NK-92 (cell line): ENCODE data around the gene GALNTL6.

Source experiments
- DNase-seq: peaks from one replicate; lab custom pipeline; 2025; ENCODE audit not compliant: unreplicated experiment; lab: John Stamatoyannopoulos, UW

The GALNTL6 gene

DNA sequence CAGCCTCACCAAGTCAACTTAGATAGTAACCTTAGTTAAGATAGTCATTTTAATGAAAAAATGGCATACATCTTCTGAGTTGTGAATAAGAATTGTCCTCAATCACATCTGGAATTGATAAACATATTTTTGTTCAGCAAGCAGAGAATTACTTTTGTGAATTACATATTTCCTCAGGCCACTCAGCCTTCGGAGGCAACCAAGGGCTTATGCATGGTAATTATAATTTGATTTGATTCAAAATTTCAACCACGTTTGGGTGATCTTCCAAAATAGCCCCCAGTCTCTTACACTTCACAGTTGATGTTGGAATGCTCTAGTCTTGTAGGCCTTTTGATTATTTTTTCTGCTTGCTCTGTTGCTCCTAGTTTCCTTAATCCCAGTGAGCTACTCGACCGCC, 63.4 kb downstream of the GALNTL6 start:
- no peak for DNase-seq

GRCh38 chr4:171880136-171880535, 66.9 kb downstream of the GALNTL6 start:
- DNase-seq, result no peak

GRCh38 chr4:171889681-171890080, 76.5 kb downstream of the GALNTL6 start:
- DNase-seq, result no peak

- DNase-seq, result no peak
Observed at GRCh38 chr4:171891038-171891437, 77.8 kb downstream of the GALNTL6 start.

GRCh38 chr4:171896426-171896825, 83.2 kb downstream of the GALNTL6 start:
- DNase-seq, result no peak

- DNase-seq, result no peak
Observed at GRCh38 chr4:171919314-171919713, 106.1 kb downstream of the GALNTL6 start.

- DNase-seq, result no peak
Observed at GRCh38 chr4:171920901-171921300, 107.7 kb downstream of the GALNTL6 start.

GRCh38 chr4:171924746-171925376, 111.7 kb downstream of the GALNTL6 start:
- no peak for DNase-seq

DNA sequence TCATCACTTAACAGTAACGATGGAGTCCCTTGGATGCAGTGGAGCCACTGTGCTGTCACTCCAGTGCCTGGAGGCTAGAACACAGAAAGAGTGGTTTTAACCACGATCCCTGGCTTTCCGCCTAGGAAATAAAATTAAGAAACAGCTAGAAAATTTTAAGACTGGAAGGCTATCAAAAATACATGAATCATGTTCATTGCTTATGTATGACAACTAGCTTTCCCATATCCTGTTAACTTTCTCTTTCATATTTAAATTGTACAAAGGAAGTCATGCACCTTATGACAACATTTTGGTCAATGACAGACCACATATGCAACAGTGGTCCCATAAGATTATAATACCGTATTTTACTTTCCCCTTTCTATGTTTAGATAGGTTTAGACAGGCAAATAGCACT, 115.1 kb downstream of the GALNTL6 start:
- DNase-seq, result no peak

GRCh38 chr4:171929477-171929876, 116.3 kb downstream of the GALNTL6 start:
- DNase-seq, result no peak

- DNase-seq, result no peak
Observed at GRCh38 chr4:171929907-171930306, 116.7 kb downstream of the GALNTL6 start.

DNA sequence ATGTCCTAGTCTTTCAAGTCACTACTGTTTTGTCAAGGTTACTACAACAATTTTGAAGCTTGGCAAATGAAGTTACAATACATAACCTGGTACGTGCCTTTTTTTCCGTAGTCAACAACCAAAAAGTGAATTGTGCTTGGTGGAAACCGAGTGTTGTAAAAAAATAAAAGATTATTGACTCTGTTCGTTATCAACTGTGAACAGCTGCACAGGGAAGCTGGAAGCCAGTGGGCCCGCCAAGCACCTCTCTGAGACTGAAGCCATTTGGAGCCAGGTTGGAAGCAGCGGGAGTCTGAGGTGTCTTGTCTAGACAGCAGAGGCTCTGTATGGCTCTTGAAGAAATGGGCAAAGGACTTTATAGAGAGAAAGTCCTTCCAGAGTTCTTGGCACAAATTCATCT, 119.0 kb downstream of the GALNTL6 start:
- DNase-seq, result no peak

GRCh38 chr4:171940656-171941055, 127.5 kb downstream of the GALNTL6 start:
- no peak for DNase-seq

GRCh38 chr4:171947400-171947799, 134.2 kb downstream of the GALNTL6 start:
- no peak for DNase-seq

- no peak for DNase-seq
Observed at GRCh38 chr4:171948038-171948437, 134.8 kb downstream of the GALNTL6 start.

DNA sequence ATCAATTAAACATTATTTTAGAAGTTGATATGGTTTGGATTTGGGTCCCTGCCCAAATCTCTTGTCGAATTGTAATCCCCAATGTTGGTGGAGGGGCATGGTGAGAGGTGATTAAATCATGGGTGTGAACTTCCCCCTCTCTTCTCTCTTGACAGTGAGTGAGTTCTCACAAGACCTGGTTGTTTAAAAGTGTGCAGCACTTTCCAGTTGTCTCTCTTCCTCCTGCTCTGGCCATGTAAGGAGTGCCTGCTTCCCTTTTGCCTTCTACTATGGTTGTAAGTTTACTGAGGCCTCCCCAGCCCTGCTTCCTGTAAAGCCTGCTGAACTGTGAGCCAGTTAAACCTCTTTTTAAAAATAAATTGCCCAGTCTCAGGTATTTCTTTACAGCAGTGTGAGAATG, 141.4 kb downstream of the GALNTL6 start:
- DNase-seq, result no peak

GRCh38 chr4:171956678-171957077, 143.5 kb downstream of the GALNTL6 start:
- no peak for DNase-seq

DNA sequence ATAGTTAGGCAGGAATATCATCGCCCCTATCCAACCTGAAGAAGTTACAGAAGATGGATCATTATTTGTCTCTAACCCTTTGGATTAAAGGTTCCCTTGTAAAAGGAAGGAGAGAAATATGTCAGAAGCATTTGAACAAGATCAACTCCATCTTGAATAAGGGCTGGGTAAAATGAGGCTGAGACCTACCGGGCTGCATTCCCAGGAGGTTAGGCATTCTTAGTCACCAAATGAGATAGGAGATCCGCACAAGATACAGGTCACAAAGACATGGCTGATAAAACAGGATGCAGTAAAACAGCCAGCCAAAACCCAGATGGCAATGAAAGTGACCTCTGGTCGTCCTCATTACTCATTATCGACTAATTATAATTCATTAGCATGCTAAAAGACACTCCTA, 148.9 kb downstream of the GALNTL6 start:
- DNase-seq, result no peak

DNA sequence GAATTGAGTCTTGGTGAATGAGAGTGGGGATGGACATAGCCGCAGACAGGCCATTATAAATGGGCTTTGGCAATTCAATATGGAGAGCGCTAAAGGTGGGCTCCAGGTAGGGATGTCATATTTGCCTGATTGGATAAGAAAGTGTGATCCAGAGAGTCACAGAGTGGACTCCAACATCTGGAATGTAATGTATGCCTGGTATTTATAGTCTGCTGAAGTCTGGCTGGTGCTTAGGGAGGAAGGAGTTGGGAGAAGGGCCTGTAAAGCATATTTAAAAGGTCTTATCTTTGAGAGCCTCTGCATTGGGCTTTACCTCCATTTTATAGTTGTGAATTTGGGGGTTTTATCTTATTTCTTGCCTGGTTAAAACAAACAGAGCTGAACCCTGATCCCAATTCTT, 153.2 kb downstream of the GALNTL6 start:
- DNase-seq, result no peak

DNA sequence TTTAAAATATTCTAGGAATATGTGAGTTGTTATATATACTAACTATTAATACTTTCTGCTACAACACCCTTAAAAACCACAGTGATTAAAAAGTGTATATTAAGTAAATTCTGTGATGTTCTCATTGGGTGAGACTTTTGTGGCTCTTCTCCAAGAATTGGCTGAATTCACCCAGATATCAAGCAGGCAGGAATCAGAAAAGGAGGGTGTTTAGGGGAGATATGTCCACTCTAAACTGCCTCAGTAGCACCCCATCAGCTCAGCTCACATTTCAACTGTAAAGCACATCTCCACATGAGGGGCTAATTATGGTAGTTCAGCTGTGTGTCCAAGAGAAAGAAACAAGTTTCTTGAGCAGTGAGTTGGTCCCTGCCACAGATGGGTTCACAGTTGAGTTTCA, 165.0 kb downstream of the GALNTL6 start:
- no peak for DNase-seq

DNA sequence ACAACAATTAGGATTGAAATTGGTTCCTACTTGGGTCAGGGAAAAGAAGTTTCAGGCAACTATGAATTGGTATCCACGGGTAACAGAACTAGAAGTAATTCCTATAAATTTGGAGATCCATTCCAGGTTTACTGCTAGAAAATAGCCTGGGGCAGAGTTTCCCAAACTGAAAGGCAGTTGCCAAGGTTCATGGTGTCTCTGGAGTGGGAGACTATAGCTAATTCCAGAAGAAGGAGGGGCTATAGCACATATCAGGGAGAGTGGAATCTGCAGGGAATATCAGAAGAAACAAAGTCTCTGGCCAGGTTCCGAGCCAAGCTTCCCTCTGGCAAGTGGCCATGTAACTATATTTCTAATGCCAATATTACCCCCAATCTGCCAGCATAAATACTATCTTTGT, 166.3 kb downstream of the GALNTL6 start:
- no peak for DNase-seq

DNA sequence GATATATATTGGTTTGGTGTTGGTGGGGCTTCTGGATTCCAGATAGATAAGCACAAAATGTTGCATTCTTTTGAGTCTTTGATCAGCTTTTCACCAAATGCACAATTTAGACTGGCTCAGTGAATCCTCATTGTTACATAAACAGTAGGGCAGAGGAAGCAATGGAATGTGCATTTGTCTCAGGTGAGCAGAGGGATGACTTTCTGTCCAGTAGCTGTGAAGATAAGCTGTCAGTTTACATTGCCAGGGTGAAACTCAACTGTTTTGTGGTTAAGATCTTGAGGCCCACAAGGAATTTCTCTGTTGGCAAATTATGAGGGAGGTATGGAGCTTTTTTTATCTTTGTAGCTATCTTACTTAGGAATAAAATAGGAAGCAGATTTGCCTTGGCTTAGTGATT, 168.0 kb downstream of the GALNTL6 start:
- DNase-seq, result no peak

DNA sequence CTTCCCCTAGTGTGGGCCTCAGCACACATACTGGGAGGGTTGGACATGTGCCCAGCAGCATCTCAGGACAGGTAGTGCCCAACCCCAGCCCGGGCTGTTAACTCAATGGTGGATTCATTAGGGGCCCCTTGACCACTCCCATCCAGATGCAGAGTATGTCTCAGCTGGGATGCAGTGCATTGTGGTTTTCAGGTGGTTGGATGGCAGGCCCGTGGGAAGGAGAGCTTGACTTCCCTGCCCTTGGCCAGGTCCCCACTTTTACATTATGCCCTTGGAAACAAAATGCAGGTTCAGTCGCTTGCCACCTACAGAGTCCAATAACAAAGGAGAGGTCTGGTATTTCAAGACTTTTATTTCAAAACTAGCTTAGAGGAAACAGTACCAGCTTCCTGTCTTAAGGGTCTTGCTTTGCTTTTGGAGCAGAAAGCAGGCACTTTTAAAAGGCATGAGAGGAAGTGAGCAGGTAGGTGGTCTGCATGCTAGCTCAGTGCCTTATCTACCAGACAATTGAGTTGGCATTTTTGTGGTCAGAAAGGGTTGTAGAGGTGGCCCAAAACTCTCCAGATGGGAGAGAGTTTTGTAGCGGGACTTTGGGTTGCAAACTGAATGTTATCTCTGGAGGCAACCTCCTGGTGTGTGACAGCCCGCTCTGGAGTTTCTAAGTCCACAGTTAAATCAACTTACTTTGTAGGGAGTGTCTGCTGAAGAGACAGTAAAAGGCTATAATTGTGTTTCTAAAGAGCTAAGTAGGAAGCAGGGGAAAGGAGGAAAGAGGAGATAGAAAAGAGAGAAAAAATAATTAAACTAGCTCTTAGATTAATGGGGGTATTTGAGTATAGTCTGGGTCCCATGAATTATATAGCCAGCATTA, 171.0 kb downstream of the GALNTL6 start:
- no peak for DNase-seq
